Peyer's patch (tissue), 4 donors: ENCODE measurements around the gene STRN.

Source experiments
- CTCF ChIP-seq, 6 experiments: fragments of 450-650 bp in 4 of 6; fragments of 200-600 bp in 2 of 6; sonication (generic) in 1 of 6; IDR thresholded peaks; one replicate each; pipeline ENCODE4 v1.5.1; 2017 to 2019; ENCODE audit warnings: antibody characterized with exemption in 6 of 6, mild to moderate bottlenecking in 3 of 6, moderate library complexity in 1 of 6
- POLR2A ChIP-seq, 2 donors: fragments of 450-650 bp; IDR thresholded peaks; one replicate each; pipeline ENCODE4 v1.5.1; 2017; ENCODE audit warnings: antibody characterized with exemption in 2 of 2, mild to moderate bottlenecking in 2 of 2, moderate library complexity in 2 of 2

- TF ChIP-seq CTCF (IDR thresholded peaks at IDR 0.05), result no peak
- TF ChIP-seq POLR2A (IDR thresholded peaks at IDR 0.05), result no peak
Measured at GRCh38 chr2:36906277-36906676, 60.1 kb downstream of the STRN start.
